CD4-positive, alpha-beta T cell (primary cell): ENCODE measurements around the gene CERS5. TPM values are rescaled to one million over a fixed set of nuclear protein-coding genes. Genes with fewer than 3 reads are reported as not detected.

ENCODE experiments used
- ATAC-seq: fragments of 200-7000 bp; cut with Tn5 transposase; one replicate; pipeline ENCODE4 v1.10.0; 2022; ENCODE audit warnings: mild to moderate bottlenecking; ENCODE audit not compliant: poor library complexity
- CTCF ChIA-PET: fragments of 350-600 bp; sonication (Branson Sonifier 250); formaldehyde crosslinking; loops from one replicate; lab custom pipeline; 2021; ENCODE audit warnings: antibody characterized with exemption, inconsistent platforms; lab: Charles Lee
- POLR2A ChIA-PET: fragments of 350-600 bp; sonication (Branson Sonifier 250); formaldehyde crosslinking; loops from one replicate; lab custom pipeline; 2021; ENCODE audit warnings: antibody characterized with exemption, inconsistent platforms; lab: Charles Lee
- DNase-seq, 14 experiments: peaks; one replicate each; pipeline ENCODE4 v3.0.0-alpha.2; 2013 to 2020; ENCODE audit warnings: mixed read lengths in 2 of 14
- H3K27ac ChIP-seq, 2 donors: one replicate each; pipeline versions ENCODE4 v1.5.1 to v1.7.0; 2013; ENCODE audit warnings: low read length in 2 of 2, low read depth in 1 of 2, mild to moderate bottlenecking in 1 of 2
- H3K27me3 ChIP-seq, 2 experiments: 1 replicate in 1 of 2; 2 replicates in 1 of 2; pipeline versions ENCODE4 v1.6.1 to v1.7.0; 2013; ENCODE audit warnings: low read length in 2 of 2, control low read depth in 1 of 2, mild to moderate bottlenecking in 1 of 2, moderate library complexity in 1 of 2; ENCODE audit not compliant: insufficient read depth in 2 of 2, control insufficient read depth in 1 of 2
- H3K36me3 ChIP-seq: one replicate; pipeline ENCODE4 v1.6.1; 2013; ENCODE audit warnings: low read length, control low read depth; ENCODE audit not compliant: insufficient read depth
- H3K4me1 ChIP-seq: one replicate; pipeline ENCODE4 v1.6.1; 2013; ENCODE audit warnings: low read length, control low read depth; ENCODE audit not compliant: insufficient read depth
- H3K4me3 ChIP-seq: one replicate; pipeline ENCODE4 v1.5.1; 2013; ENCODE audit warnings: mild to moderate bottlenecking, low read length, moderate library complexity
- H3K9me3 ChIP-seq, 2 experiments: 1 replicate in 1 of 2; 2 replicates in 1 of 2; pipeline versions ENCODE4 v1.6.1 to v1.7.0; 2013; ENCODE audit warnings: low read length in 2 of 2, mild to moderate bottlenecking in 2 of 2, control low read depth in 1 of 2, moderate library complexity in 1 of 2; ENCODE audit not compliant: control insufficient read depth in 1 of 2, insufficient read depth in 1 of 2
- H3K27ac Mint-ChIP-seq: one replicate; pipeline ENCODE4 v1.8.0; 2020; ENCODE audit warnings: mixed read lengths
- H3K27me3 Mint-ChIP-seq: one replicate; pipeline ENCODE4 v1.8.0; 2021; ENCODE audit warnings: mixed read lengths
- H3K36me3 Mint-ChIP-seq: one replicate; pipeline ENCODE4 v1.8.0; 2021; ENCODE audit warnings: low read depth, mixed read lengths
- H3K4me1 Mint-ChIP-seq: one replicate; pipeline ENCODE4 v1.8.0; 2021; ENCODE audit warnings: low read depth, mixed read lengths
- H3K4me3 Mint-ChIP-seq: one replicate; pipeline ENCODE4 v1.8.0; 2020; ENCODE audit warnings: mild to moderate bottlenecking, mixed read lengths
- H3K9me3 Mint-ChIP-seq: one replicate; pipeline ENCODE4 v1.8.0; 2020; ENCODE audit warnings: mixed read lengths
- CTCF ChIP-seq: fragments of 200-600 bp; IDR thresholded peaks from one replicate; pipeline ENCODE4 v1.8.0; 2022; ENCODE audit warnings: antibody characterized with exemption, mild to moderate bottlenecking
- intact Hi-C, 2 experiments: fragments of 100-400 bp; cut with DNase I in 1 of 2; cut with micrococcal nuclease in 1 of 2; formaldehyde crosslinking; loops; one replicate each; pipeline versions ENCODE4 v1.15.1 to v1.9.0; 2023 to 2025; cut with DNase I, micrococcal nuclease
- total RNA-seq, 174 experiments: library from RNA in 2 of 174; stranded (reverse) in 2 of 174; gene quantifications; one replicate each; pipeline ENCODE4 v1.2.3 and lab custom pipeline; 2021 to 2026

CERS5 gene
- total RNA-seq, 2 experiments from 2014 or later = 42.3 to 44.5 TPM

GRCh38 chr12:50079771-50080170, 87.4 kb downstream of the CERS5 start:
- Histone ChIP-seq H3K36me3 (no peaks in the 10 kb centered on the region), H3K4me3 (no peak overlapping the region), H3K9me3 (no peaks in the 10 kb centered on the region), H3K27me3 (no peaks in the 10 kb centered on the region), H3K27ac (no peak overlapping the region), H3K4me1 (peaks cover 16% of the 10 kb centered on the region)
- Mint-ChIP-seq H3K27ac (no peak overlapping the region), H3K4me1 (peaks cover 8% of the 10 kb centered on the region), H3K27me3 (no peaks in the 10 kb centered on the region), H3K36me3 (peaks cover 2% of the 10 kb centered on the region), H3K4me3 (no peak overlapping the region), H3K9me3 (no peaks in the 10 kb centered on the region)
- ChIA-PET CTCF (interaction anchor here (1.3 kb wide), 1 partner anchor 9 kb away, joined by 5 read pairs; no protein-coding TSS in a partner anchor), POLR2A (interaction anchor here (1.2 kb wide), 1 partner anchor 33 kb away, joined by 4 read pairs; the partner anchor contains the start of gene COX14)
- DNase-seq = no peak
- intact Hi-C loops = loop anchor here in 1 of 2 experiments (5.0 to 10.0 kb wide), 4 partner anchors 33 to 685 kb away; partner anchors contain the start of genes ATF1, COX14 and LIMA1
- no peak for TF ChIP-seq CTCF
- ATAC-seq = no peak

Other genes with a start within 250 kb of the CERS5 start
- gene AQP2, start 216.6 kb downstream of the CERS5 start, total RNA-seq = not detected
- gene AQP5, start 205.5 kb downstream of the CERS5 start, total RNA-seq = not detected
- gene AQP6, start 194.4 kb downstream of the CERS5 start, total RNA-seq = not detected
- gene RACGAP1, start 141.9 kb downstream of the CERS5 start, total RNA-seq = 1 to 10 TPM; 3.0 to 3.3 TPM
- 1 to 10 TPM; 1.5 to 2.8 TPM for gene ASIC1, start 109.8 kb downstream of the CERS5 start, total RNA-seq
- 10 to 100 TPM; 78.9 to 80.0 TPM for gene SMARCD1, start 82.0 kb downstream of the CERS5 start, total RNA-seq
- under 1 TPM; 0.41 to 0.47 TPM for gene GPD1, start 63.4 kb downstream of the CERS5 start, total RNA-seq
- 10 to 100 TPM; 51.1 to 52.8 TPM for gene COX14, start 55.1 kb downstream of the CERS5 start, total RNA-seq
- 1 to 10 TPM; 4.6 to 5.1 TPM for gene LIMA1, start 116.2 kb upstream of the CERS5 start, total RNA-seq
- not detected for gene FAM186A, start 229.2 kb upstream of the CERS5 start, total RNA-seq
- 10 to 100 TPM; 17.6 to 18.1 TPM for gene LARP4, start 233.5 kb upstream of the CERS5 start, total RNA-seq